OCI-LY7 (cell line): Measurements from ENCODE around the gene GRK5. TPM values are rescaled to one million over a fixed set of nuclear protein-coding genes. Genes with fewer than 3 reads are reported as not detected.
A peak's percentile ranks its signal among the peaks of the same experiment; 100 is the strongest.

Experiments used
- BruUV-seq: library from RNA; stranded (reverse); fragments of 400-500 nt; replicated peaks from 2 replicates; lab custom pipeline; 2021; lab: Mats Ljungman, UMichigan
- CTCF ChIA-PET: fragments of 300-600 bp; sonication (Branson Sonifier 250); formaldehyde crosslinking; loops from one replicate; lab custom pipeline; 2022; ENCODE audit warnings: antibody characterized with exemption; ENCODE audit not compliant: unreplicated experiment; lab: Charles Lee
- POLR2A ChIA-PET: fragments of 300-600 bp; sonication (Branson Sonifier 250); formaldehyde crosslinking; loops from one replicate; lab custom pipeline; 2022; ENCODE audit warnings: antibody characterized with exemption; lab: Charles Lee
- DNase-seq: peaks from one replicate; pipeline ENCODE4 v3.0.0-alpha.2; 2015; ENCODE audit warnings: low spot score
- H2AFZ ChIP-seq: fragments of 200-600 bp; sonication (generic), shearing (Covaris generic); 2 replicates; pipeline ENCODE4 v1.6.1; 2014; ENCODE audit warnings: mild to moderate bottlenecking, antibody characterized with exemption, low read length, moderate library complexity
- H3K27ac ChIP-seq: fragments of 200-600 bp; sonication (generic); 2 replicates; pipeline ENCODE4 v1.5.1; 2014; ENCODE audit warnings: mixed run types, low read depth, mild to moderate bottlenecking, moderate library complexity, low read length, inconsistent platforms; ENCODE audit not compliant: poor library complexity, severe bottlenecking
- H3K36me3 ChIP-seq: fragments of 200-600 bp; sonication (generic); 2 replicates; pipeline ENCODE4 v1.6.1; 2014; ENCODE audit warnings: mild to moderate bottlenecking, antibody characterized with exemption, low read length, moderate library complexity, mixed read lengths; ENCODE audit not compliant: insufficient read depth
- H3K4me1 ChIP-seq: fragments of 200-600 bp; sonication (generic); 2 replicates; pipeline ENCODE4 v1.5.1; 2014; ENCODE audit warnings: mild to moderate bottlenecking, low read length; ENCODE audit not compliant: insufficient read depth, poor library complexity, severe bottlenecking
- H3K4me2 ChIP-seq: fragments of 200-600 bp; sonication (generic); 2 replicates; pipeline ENCODE4 v1.6.1; 2014; ENCODE audit warnings: mild to moderate bottlenecking, low read length
- H3K4me3 ChIP-seq: fragments of 200-600 bp; sonication (generic); 2 replicates; pipeline ENCODE4 v1.5.1; 2014; ENCODE audit warnings: mild to moderate bottlenecking, low read depth, low read length; ENCODE audit not compliant: poor library complexity, severe bottlenecking
- H3K79me2 ChIP-seq: fragments of 200-600 bp; sonication (generic); 2 replicates; pipeline ENCODE4 v1.6.1; 2016; ENCODE audit warnings: low read depth, mild to moderate bottlenecking, low read length, moderate library complexity, mixed read lengths; ENCODE audit not compliant: insufficient read depth
- H3K9me2 ChIP-seq: fragments of 200-600 bp; sonication (generic); 2 replicates; pipeline ENCODE4 v1.6.1; 2016; ENCODE audit warnings: mild to moderate bottlenecking, low read length, mixed read lengths; ENCODE audit not compliant: insufficient read depth
- H3K9me3 ChIP-seq: fragments of 200-600 bp; sonication (generic); 2 replicates; pipeline ENCODE4 v1.6.1; 2014; ENCODE audit warnings: mild to moderate bottlenecking, mixed run types, low read length, mixed read lengths
- H4K20me1 ChIP-seq: fragments of 200-600 bp; sonication (generic); 2 replicates; pipeline ENCODE4 v1.6.1; 2014; ENCODE audit warnings: mild to moderate bottlenecking, antibody characterized with exemption, low read length, moderate library complexity, mixed read lengths; ENCODE audit not compliant: insufficient read depth
- EZH2phosphoT487 ChIP-seq: fragments of 200-600 bp; sonication (generic); IDR thresholded peaks from 2 replicates; pipeline ENCODE4 v1.6.1; 2018; ENCODE audit warnings: low read depth, borderline replicate concordance, mild to moderate bottlenecking, mixed run types, antibody characterized with exemption, low read length, moderate library complexity, mixed read lengths
- intact Hi-C: fragments of 100-400 bp; cut with micrococcal nuclease; formaldehyde crosslinking; loops from one replicate; pipeline ENCODE4 v1.10.0; 2022; ENCODE audit not compliant: unreplicated experiment
- total RNA-seq, 2 experiments: library from RNA; depleted of rRNA in 1 of 2; stranded (reverse); fragments of >200 nt in 1 of 2; shearing (Covaris generic) in 1 of 2; gene quantifications; 2 replicates each; pipeline ENCODE4 v1.2.3, GENCODE V29; 2014 to 2022
- TF ChIP-seq, protein P1 (sequence below): fragments of 200-600 bp; sonication (generic); conservative IDR thresholded peaks from 2 replicates; pipeline ENCODE4 v1.5.1; 2014; ENCODE audit warnings: mild to moderate bottlenecking, antibody characterized with exemption, low read length, moderate library complexity, mixed read lengths

The GRK5 gene
- total RNA-seq, 2 experiments from 2014 or later: 4.7 to 10.2 TPM

- no TSS peak for BruUV-seq
Observed at GRCh38 chr10:119384127-119384526, 176.8 kb downstream of the GRK5 start.

GRCh38 chr10:119386666-119387065 lies 179.3 kb downstream of the GRK5 start:
- no peak for TF ChIP-seq EZH2phosphoT487
- TF ChIP-seq, protein P1, sequence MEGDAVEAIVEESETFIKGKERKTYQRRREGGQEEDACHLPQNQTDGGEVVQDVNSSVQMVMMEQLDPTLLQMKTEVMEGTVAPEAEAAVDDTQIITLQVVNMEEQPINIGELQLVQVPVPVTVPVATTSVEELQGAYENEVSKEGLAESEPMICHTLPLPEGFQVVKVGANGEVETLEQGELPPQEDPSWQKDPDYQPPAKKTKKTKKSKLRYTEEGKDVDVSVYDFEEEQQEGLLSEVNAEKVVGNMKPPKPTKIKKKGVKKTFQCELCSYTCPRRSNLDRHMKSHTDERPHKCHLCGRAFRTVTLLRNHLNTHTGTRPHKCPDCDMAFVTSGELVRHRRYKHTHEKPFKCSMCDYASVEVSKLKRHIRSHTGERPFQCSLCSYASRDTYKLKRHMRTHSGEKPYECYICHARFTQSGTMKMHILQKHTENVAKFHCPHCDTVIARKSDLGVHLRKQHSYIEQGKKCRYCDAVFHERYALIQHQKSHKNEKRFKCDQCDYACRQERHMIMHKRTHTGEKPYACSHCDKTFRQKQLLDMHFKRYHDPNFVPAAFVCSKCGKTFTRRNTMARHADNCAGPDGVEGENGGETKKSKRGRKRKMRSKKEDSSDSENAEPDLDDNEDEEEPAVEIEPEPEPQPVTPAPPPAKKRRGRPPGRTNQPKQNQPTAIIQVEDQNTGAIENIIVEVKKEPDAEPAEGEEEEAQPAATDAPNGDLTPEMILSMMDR: no peak
- no peaks in the 10 kb centered on the region for H3K9me3 ChIP-seq
- H2AFZ ChIP-seq: no peak overlapping the region
- no peak overlapping the region for H3K27ac ChIP-seq
- no peaks in the 10 kb centered on the region for H3K9me2 ChIP-seq
- no peak for DNase-seq
- no peaks in the 10 kb centered on the region for H3K79me2 ChIP-seq
- H3K4me1 ChIP-seq: peaks cover 23% of the 10 kb centered on the region
- CTCF ChIA-PET: no interaction called here
- no peaks in the 10 kb centered on the region for H4K20me1 ChIP-seq
- no peak overlapping the region for H3K4me3 ChIP-seq
- intact Hi-C loops: no loop called here
- POLR2A ChIA-PET: interaction anchor here (0.6 to 0.8 kb wide), 3 partner anchors 20 to 1123 kb away, joined by 3 read pairs; no protein-coding TSS in a partner anchor
- H3K4me2 ChIP-seq: no peak overlapping the region
- no peaks in the 10 kb centered on the region for H3K36me3 ChIP-seq
- BruUV-seq: no TSS peak

More at GRCh38 chr10:119384127-119384526, 176.8 kb downstream of the GRK5 start:
- Histone ChIP-seq H3K4me3 (no peak overlapping the region), H3K79me2 (no peaks in the 10 kb centered on the region), H3K36me3 (peaks cover 8% of the 10 kb centered on the region; the same call in 1 of the 2 replicates), H2AFZ (no peak overlapping the region), H3K27ac (no peak overlapping the region), H3K9me3 (no peaks in the 10 kb centered on the region), H3K4me2 (no peak overlapping the region), H3K9me2 (no peaks in the 10 kb centered on the region), H3K4me1 (peaks cover 27% of the 10 kb centered on the region), H4K20me1 (no peaks in the 10 kb centered on the region)
- peak; percentile 27 for DNase-seq
- POLR2A ChIA-PET: no interaction called here
- intact Hi-C loops: no loop called here
- CTCF ChIA-PET: no interaction called here
- TF ChIP-seq EZH2phosphoT487: no peak
- TF ChIP-seq, protein P1: no peak

GRCh38 chr10:119388849-119389345 lies 181.5 kb downstream of the GRK5 start:
- Histone ChIP-seq H4K20me1 (no peaks in the 10 kb centered on the region), H3K4me3 (no peak overlapping the region), H3K4me2 (no peak overlapping the region), H2AFZ (no peak overlapping the region), H3K79me2 (no peaks in the 10 kb centered on the region), H3K9me3 (no peaks in the 10 kb centered on the region), H3K4me1 (peaks cover 1% of the 10 kb centered on the region), H3K27ac (no peak overlapping the region), H3K9me2 (no peaks in the 10 kb centered on the region), H3K36me3 (no peaks in the 10 kb centered on the region)
- no peak for DNase-seq
- CTCF ChIA-PET: interaction anchor here (0.6 kb wide), 1 partner anchor 31 kb away, joined by 4 read pairs; no protein-coding TSS in a partner anchor
- POLR2A ChIA-PET: interaction anchor here (0.7 kb wide), 1 partner anchor 30 kb away, joined by 4 read pairs; no protein-coding TSS in a partner anchor
- intact Hi-C loops: no loop called here
- no TSS peak for BruUV-seq
- TF ChIP-seq, protein P1: no peak
- TF ChIP-seq EZH2phosphoT487: no peak
